Left kidney (tissue), 2 donors: ENCODE results near the gene COL4A6. TPM values are rescaled to one million over a fixed set of nuclear protein-coding genes. Genes with fewer than 3 reads are reported as not detected.
"Not testable (repeated sequence)": the region's sequence is repeated elsewhere in the genome, so short reads cannot be mapped to it uniquely, and the experiment has no call there.

ENCODE experiments used
- DNase-seq: peaks from one replicate; pipeline ENCODE4 v3.0.0-alpha.2; 2013
- polyA plus RNA-seq: library from polyadenylated mRNA; unstranded; fragments of 120-200 nt; gene quantifications from one replicate; pipeline ENCODE4 v1.2.1, GENCODE V29; 2013; ENCODE audit not compliant: insufficient read length

COL4A6 gene
- polyA plus RNA-seq, 1 donor = 16.0 TPM

- DNase-seq = no peak
Observed at GRCh38 chrX:108412783-108413182, 25.4 kb downstream of the COL4A6 start.

- no peak for DNase-seq
Observed at GRCh38 chrX:108399418-108400165, 38.6 kb downstream of the COL4A6 start.

GRCh38 chrX:108397627-108398391 is 40.4 kb downstream of the COL4A6 start:
- DNase-seq = no peak

GRCh38 chrX:108396986-108397385 is 41.2 kb downstream of the COL4A6 start:
- DNase-seq = no peak

- no peak for DNase-seq
Observed at GRCh38 chrX:108396188-108396891, 41.9 kb downstream of the COL4A6 start.

- not testable (repeated sequence) for DNase-seq
Observed at GRCh38 chrX:108390976-108391717, 47.1 kb downstream of the COL4A6 start.

- no peak for DNase-seq
Observed at GRCh38 chrX:108384783-108385182, 53.4 kb downstream of the COL4A6 start.

- DNase-seq = no peak
Observed at GRCh38 chrX:108380222-108380621, 58.0 kb downstream of the COL4A6 start.

- DNase-seq = not testable (repeated sequence)
Observed at GRCh38 chrX:108376821-108377220, 61.4 kb downstream of the COL4A6 start.

GRCh38 chrX:108375591-108375990 is 62.6 kb downstream of the COL4A6 start:
- not testable (repeated sequence) for DNase-seq

- DNase-seq = no peak
Observed at GRCh38 chrX:108366644-108367406, 71.4 kb downstream of the COL4A6 start.

- DNase-seq = no peak
Observed at GRCh38 chrX:108362026-108362425, 76.2 kb downstream of the COL4A6 start.

- DNase-seq = no peak
Observed at GRCh38 chrX:108361316-108361715, 76.9 kb downstream of the COL4A6 start.

- DNase-seq = no peak
Observed at GRCh38 chrX:108359806-108360602, 78.2 kb downstream of the COL4A6 start.

GRCh38 chrX:108353452-108353851 is 84.8 kb downstream of the COL4A6 start:
- no peak for DNase-seq

- DNase-seq = no peak
Observed at GRCh38 chrX:108349210-108349609, 89.0 kb downstream of the COL4A6 start.

GRCh38 chrX:108348525-108348924 is 89.7 kb downstream of the COL4A6 start:
- DNase-seq = no peak

GRCh38 chrX:108347800-108348199 is 90.4 kb downstream of the COL4A6 start:
- peak; percentile 7 for DNase-seq

GRCh38 chrX:108344216-108344615 is 94.0 kb downstream of the COL4A6 start:
- DNase-seq = no peak

- DNase-seq = no peak
Observed at GRCh38 chrX:108341947-108342346, 96.3 kb downstream of the COL4A6 start.
